ENCODE results near the gene TTC23. TPM values are rescaled to one million over a fixed set of nuclear protein-coding genes. Genes with fewer than 3 reads are reported as not detected.

TTC23 gene
- total RNA-seq, 1 donor from 2014 or later, result 19.1 TPM

DNA sequence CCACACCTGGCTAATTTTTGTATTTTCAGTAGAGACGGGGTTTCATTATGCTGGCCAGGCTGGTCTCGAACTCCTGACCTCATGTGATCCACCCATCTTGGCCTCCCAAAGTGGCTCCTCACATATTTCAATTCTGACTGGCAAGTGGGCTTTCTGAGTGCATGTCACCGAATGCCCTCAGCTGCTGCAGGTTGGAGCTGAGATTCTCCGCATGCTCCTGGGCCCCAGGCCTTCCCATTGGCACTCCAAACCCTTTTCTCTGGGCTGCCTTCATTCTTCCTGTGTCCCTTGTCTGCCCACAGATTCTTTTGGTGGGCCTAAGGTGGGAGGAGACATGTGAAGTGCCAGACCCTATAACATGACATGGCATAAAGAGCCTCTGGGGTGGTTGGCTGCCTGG, 77.2 kb downstream of the TTC23 start:
- Histone ChIP-seq H3K27ac (no peak overlapping the region), H3K9me3 (no peaks in the 10 kb centered on the region), H3K4me3 (no peak overlapping the region), H3K4me1 (peaks cover 4% of the 10 kb centered on the region), H3K36me3 (peaks cover 24% of the 10 kb centered on the region), H3K27me3 (no peaks in the 10 kb centered on the region)
- DNase-seq, result no peak
- intact Hi-C loops (cut with DNase I), result no loop called here
- TF ChIP-seq, protein P1, sequence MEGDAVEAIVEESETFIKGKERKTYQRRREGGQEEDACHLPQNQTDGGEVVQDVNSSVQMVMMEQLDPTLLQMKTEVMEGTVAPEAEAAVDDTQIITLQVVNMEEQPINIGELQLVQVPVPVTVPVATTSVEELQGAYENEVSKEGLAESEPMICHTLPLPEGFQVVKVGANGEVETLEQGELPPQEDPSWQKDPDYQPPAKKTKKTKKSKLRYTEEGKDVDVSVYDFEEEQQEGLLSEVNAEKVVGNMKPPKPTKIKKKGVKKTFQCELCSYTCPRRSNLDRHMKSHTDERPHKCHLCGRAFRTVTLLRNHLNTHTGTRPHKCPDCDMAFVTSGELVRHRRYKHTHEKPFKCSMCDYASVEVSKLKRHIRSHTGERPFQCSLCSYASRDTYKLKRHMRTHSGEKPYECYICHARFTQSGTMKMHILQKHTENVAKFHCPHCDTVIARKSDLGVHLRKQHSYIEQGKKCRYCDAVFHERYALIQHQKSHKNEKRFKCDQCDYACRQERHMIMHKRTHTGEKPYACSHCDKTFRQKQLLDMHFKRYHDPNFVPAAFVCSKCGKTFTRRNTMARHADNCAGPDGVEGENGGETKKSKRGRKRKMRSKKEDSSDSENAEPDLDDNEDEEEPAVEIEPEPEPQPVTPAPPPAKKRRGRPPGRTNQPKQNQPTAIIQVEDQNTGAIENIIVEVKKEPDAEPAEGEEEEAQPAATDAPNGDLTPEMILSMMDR (IDR thresholded peaks at IDR 0.05), result no peak
- no peak for ATAC-seq

GRCh38 chr15:99170476-99171065, 78.8 kb downstream of the TTC23 start:
- ATAC-seq, result no peak
- Histone ChIP-seq H3K27me3 (no peaks in the 10 kb centered on the region), H3K27ac (peak overlapping the region; percentile 17), H3K9me3 (no peaks in the 10 kb centered on the region), H3K4me1 (peaks cover 4% of the 10 kb centered on the region), H3K4me3 (no peak overlapping the region), H3K36me3 (peaks cover 24% of the 10 kb centered on the region)
- TF ChIP-seq, protein P1 (IDR thresholded peaks at IDR 0.05), result no peak
- DNase-seq, result no peak
- intact Hi-C loops (cut with DNase I), result no loop called here

DNA sequence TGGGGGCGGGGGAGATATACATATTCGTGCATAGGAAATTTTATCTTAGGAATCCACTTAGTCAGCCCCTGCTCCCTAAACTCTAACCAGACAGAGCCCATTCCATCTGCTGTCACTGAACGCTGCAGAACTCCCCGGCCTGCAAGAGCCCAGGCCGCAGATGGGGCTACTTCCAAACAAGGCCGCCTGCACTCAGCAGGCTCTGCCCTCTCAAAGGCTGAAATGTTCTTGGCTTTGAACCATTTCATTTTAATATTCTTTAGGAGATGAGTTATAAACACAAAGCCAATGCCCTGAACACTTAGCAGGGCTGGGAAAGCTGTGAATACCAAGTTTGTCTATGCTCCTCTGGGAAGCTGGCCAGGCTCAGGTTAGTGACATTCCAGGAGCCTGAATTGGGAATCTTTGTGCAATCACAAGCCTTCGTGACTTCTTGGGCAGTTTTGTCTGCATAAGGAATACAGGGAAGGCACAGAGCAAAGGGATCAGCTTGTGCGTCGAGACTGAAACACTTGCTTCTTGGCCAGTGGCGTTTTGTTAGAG, 79.5 kb downstream of the TTC23 start:
- no peaks in the 10 kb centered on the region for H3K9me3 ChIP-seq
- peaks cover 24% of the 10 kb centered on the region for H3K36me3 ChIP-seq
- intact Hi-C loops (cut with DNase I), result no loop called here
- peak; percentile 25 for ATAC-seq
- H3K27me3 ChIP-seq, result no peaks in the 10 kb centered on the region
- peak overlapping the region; percentile 63 for H3K27ac ChIP-seq
- H3K4me3 ChIP-seq, result no peak overlapping the region
- DNase-seq, result no peak
- TF ChIP-seq, protein P1 (IDR thresholded peaks at IDR 0.05), result no peak
- peaks cover 4% of the 10 kb centered on the region for H3K4me1 ChIP-seq

DNA sequence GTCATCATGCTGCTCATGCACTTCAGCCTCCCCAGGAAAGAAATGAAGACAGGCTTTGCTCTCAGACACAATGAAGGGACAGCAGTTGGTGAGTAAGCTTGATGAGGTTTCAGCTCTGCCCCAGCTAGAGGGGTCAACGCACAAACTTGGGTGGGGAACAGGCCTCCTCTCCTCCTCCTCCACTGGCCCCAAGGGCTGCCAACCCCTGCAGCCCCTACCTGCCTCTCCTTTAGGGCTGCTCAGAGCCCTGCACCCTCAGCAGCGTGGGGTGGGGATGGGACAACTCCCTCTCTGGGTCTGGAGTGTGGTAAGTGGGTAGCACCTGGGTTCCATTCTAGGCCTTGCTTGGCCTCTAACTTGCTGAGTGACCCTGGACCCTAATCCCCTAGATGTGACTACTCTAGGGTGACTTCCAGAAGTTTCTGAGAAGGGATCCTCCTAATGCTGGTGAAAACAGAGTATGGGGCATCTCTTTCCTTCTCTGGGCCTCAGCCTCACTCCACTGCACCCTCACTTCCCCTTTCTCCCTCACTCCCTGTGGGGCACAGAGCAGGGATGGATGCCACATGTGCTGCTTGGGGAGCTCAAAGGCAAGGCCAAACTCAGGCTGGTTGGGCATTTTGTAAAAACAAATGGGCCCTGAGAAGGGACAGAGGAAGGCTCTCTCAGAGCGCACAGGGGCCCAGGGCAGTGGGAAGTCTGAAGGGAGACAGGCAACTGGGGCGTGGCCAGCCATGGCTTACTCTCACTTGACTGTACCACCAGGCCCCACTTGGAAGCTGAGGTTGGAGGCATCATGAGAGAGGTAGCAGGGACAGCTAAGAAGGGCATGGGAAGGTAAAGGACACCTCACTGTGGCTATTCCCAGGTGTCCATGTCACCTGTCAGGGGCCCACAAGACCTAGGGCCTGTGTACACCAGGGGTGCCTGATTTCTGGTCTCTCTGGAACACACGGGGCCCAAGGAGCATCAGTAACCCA, 80.5 kb downstream of the TTC23 start:
- Histone ChIP-seq H3K27ac (peak overlapping the region; percentile 63), H3K27me3 (no peaks in the 10 kb centered on the region), H3K4me3 (no peak overlapping the region), H3K36me3 (peaks cover 18% of the 10 kb centered on the region), H3K4me1 (peaks cover 4% of the 10 kb centered on the region), H3K9me3 (no peaks in the 10 kb centered on the region)
- TF ChIP-seq, protein P1 (IDR thresholded peaks at IDR 0.05), result no peak
- intact Hi-C loops (cut with DNase I), result no loop called here
- ATAC-seq (peak; percentile 9), DNase-seq (no peak)

DNA sequence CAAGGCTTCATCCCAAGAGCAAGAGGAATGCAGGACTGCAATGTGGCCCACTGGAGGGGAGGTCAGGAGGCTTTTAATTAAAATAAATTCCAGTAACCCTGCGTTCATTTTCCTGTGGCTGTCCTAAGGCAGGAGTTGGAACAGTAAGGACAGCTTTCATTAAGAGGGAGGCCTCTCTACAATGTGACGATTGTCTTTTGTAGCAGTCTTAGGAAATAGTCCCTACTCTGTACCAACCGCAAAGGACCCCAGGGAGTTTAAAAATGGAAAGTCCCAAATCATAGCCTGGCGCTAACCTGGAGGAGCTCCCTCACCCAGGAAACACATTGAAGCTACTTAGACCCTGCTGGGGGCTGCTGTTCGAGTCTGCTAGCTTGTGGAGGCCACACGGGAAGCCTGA, 81.7 kb downstream of the TTC23 start:
- Histone ChIP-seq H3K4me3 (no peak overlapping the region), H3K27me3 (no peaks in the 10 kb centered on the region), H3K4me1 (peaks cover 4% of the 10 kb centered on the region), H3K27ac (no peak overlapping the region), H3K9me3 (no peaks in the 10 kb centered on the region), H3K36me3 (peaks cover 18% of the 10 kb centered on the region)
- ATAC-seq (no peak), DNase-seq (no peak)
- intact Hi-C loops (cut with DNase I), result no loop called here
- TF ChIP-seq, protein P1 (IDR thresholded peaks at IDR 0.05), result no peak

Data from upper lobe of right lung (tissue), 1 donor.